Femur (tissue), 1 donor: Measurements from ENCODE around the gene ADORA1.

Source experiments
- DNase-seq: peaks from one replicate; pipeline ENCODE4 v3.0.0-alpha.2; 2017

The ADORA1 gene

GRCh38 chr1:203143641-203144040 is 16.1 kb downstream of the ADORA1 start:
- no peak for DNase-seq

GRCh38 chr1:203144661-203145060 is 17.1 kb downstream of the ADORA1 start:
- DNase-seq, result no peak

DNA sequence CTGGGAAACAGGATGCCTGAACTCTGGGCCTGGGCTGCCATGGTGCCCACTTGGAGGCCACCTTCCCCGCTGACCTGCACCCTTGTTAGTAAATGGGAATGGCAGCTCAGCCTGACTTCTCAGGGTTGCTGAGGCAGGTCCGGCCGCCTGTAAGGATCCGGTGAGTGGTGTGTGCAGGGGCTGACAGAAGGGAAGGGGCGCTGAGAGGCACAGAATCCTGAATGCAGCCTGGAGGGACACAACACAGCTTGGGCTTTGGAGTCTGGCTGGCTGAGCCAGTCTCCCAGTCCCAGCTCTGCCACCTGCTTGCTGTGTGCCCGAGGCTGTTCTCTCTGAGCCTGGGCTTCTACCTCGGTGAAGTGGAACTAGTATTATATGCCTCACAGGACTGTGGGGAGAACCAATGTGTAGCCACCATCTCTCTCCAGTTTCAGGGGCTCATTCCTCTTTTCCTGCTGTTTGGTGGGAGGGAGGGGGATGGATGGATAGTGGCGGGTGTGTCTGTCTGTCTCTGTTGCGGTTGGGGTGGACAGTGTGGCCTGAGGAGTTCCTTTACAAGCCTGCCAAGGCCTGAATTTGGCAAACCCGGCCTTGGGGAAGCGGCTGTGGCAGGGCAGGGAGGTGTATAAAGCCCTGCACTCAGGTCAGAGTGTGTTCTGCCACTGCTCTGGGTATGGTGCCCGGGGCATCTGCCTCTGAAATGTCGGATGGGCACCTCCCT is 18.0 kb downstream of the ADORA1 start:
- DNase-seq, result no peak

GRCh38 chr1:203146042-203146369 is 18.5 kb downstream of the ADORA1 start:
- no peak for DNase-seq

DNA sequence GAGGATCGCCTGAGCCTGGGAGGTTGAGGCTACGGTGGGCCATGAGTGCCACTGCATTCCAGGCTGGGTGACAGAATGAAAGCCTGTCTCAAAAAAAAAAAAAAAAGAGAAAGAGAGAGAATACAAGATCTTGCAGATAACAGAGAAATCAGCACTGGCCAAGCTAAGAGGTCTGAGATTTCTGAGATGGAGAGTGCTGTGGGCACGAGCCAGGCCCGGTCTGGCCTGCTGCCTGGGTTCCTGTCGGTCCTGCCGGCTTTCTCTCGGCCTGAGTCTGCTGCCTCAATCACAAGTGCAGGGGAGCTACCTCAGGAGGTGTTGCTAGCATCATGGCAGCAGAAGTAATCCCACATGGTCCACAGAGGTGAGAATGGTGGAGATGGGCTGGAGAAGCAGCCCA is 19.0 kb downstream of the ADORA1 start:
- DNase-seq, result no peak

GRCh38 chr1:203147376-203147775 is 19.9 kb downstream of the ADORA1 start:
- DNase-seq, result no peak

GRCh38 chr1:203148127-203148526 is 20.6 kb downstream of the ADORA1 start:
- no peak for DNase-seq

GRCh38 chr1:203148579-203148978 is 21.1 kb downstream of the ADORA1 start:
- no peak for DNase-seq

GRCh38 chr1:203149188-203149840 is 21.8 kb downstream of the ADORA1 start:
- no peak for DNase-seq

DNA sequence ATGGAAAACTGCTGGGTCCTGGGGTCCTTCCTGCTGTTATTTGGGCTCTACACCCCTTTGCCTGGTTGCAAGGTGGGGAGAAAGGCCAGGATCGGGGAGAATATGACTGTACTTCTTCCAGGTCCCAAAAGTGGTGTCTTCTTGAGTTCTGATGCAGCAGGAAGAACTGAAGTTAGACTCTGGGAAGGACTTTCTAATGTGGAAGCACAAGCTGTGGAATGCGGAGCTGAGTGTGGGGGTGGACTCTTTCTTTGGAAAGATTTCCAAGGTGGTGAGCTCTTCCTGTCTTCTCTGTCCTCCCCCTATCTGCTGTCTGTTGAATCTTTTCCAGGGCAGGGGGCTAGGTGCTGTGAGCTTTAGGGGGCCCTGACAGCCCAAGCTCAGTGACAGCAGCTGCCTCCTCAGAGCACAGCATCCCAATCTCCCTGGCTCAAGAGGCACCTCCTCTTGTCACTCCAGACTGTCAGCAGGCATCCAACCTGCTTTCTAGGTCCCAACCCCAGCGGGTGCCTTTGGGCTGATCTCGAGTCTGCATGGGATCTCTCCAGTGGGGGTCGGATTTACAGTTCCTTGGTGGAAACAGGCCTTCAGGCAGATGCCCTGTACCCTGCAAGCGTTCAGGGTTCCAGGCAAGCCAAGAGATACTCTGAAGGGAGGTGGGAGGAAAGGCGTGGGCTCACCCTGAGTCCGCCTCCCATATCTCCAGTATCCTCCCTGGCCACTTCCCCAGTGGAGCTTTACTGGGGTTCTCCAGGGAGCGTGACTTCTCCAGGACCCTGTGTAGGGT is 23.2 kb downstream of the ADORA1 start:
- DNase-seq, result no peak

DNA sequence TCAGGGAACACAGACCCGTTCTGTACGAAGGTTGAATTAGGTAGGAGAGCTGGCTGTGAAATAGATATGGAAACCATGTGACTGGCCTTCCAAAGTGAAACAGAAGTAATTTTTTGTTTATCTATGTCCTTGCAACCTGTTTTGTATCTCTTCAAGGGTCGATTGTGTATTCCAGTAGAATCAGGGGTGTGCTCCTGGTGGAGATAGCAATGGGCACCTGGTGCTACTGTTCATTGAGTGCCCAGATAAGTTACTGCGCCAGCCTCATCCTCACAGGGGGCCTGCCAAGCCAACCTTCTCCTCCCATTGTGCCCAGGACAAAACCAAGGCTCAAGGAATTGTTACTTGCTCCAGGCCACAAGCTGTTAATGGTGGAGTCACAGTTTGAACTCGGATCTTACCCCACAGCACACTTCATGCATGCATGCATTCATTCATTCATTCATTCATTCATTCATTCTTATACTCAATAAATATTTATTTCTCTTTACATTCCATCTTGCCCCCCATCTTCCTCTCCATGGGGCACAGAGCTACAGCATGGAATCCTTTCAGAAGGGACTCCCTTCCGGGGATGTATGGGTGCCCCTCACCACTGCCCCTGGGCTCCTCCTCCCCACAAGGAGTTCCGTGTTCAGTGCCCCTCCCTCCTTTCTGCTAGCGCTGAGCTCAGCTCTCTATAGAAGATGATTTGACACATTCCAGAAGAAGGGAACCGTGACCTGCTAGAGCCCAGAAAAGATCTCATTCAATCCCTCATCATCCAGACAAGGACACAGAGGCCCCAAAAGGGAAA is 24.0 kb downstream of the ADORA1 start:
- DNase-seq, result no peak

DNA sequence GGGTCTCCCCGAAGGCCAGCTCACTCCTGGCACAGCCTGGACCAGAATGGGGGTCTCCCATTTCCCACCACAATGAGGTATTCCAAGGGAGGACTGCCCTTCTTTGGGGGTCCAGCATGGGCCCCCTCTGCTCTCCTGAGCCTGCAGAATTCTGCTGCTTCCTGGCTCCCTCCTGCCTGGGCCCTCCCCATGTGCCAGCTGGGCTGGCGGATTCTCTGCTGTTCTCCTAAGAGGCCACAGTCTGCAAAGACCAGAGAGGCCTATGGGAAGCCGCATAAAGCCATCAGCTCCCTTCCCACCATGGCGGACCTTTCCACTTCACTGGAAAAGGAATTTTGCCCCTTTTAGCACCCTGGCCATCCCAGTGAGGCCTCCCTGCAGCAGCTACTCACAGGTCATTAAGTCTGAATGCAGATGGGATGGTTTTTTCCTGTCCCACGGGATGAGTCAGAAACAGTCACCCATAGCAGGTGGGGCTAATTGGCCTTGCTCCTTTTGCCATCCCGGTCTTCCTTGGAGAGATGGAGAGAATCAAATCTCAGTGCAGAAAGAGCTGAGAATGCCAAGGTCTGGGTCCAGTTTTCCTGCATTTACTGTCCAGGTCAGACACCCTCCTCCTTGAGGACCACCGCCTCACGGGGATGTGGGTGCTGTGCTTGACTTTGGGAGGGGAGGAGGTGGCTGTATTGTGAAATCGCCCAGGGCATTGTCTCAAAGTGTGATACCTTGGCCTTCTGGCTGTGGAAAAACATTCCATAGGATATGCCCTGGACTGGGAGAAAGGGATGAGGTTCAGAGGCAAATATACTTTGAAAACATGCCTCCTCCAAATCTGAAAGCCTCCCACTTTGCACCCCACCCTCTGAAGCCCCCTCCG is 24.9 kb downstream of the ADORA1 start:
- no peak for DNase-seq

DNA sequence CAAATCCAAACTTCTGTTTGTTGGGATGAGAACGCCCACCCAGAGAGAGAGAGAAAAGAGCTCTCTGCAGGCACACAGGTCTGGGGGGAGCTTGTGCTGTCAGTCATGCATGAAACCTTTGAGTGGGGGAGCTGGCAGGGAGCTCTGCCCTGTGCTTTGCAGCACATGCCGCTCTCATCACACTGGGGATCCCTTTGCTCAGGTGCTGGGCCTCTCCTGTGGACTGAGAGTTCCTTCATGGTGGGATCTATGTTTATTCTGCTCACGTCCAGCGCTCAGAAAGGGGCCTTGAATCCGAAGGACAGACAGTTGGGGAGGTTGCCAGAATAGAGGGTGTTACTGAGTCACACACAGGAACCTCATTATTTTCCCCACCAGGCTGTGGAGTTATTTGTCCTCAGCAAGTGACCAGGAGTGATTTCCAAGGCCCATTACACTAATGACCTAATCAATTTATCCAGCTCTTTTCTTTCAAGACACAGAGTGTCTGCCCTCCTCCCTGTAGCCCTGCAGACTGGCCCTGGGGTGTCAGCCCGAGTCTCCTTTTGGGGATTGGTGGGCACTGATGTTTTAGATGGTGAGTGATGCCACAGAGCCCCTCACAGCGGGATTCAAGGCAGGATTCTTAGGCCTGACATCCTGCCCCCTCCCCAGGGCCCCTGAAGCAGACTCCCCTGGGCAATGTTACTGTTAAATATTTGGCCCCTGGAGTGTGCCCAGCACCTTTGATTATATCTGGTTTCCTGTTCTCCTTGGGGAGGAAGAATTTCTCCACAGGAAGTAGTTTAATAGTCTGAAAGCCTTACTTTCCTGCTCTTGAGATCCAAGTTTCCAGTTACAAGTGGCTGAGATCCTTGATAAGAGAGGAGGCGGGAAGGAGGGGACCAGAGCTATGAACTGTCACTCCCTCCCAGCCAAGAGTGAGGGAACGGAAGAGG is 25.8 kb downstream of the ADORA1 start:
- DNase-seq, result no peak

- DNase-seq, result no peak
Observed at GRCh38 chr1:203153989-203154821, 26.7 kb downstream of the ADORA1 start.

DNA sequence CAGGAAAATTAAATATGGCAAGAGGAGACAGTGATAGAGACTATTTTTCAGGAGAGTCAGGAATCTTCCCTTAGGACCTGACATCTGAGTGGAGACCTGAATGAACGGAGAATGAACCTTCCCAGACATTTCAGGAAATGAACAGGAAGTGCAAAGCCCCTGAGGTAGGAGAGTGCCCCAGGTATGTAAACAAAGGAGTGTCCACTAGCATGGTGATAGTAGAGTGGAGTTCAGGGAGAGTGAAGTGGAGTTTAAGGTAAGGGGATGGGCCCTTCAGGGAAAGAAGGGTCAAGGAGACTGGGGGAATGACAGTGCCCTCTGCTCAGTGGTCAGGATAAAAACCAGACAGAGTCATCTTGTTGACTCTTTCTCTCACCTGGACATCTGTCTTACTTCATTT is 28.8 kb downstream of the ADORA1 start:
- DNase-seq, result no peak

- no peak for DNase-seq
Observed at GRCh38 chr1:203158423-203158822, 30.9 kb downstream of the ADORA1 start.

DNA sequence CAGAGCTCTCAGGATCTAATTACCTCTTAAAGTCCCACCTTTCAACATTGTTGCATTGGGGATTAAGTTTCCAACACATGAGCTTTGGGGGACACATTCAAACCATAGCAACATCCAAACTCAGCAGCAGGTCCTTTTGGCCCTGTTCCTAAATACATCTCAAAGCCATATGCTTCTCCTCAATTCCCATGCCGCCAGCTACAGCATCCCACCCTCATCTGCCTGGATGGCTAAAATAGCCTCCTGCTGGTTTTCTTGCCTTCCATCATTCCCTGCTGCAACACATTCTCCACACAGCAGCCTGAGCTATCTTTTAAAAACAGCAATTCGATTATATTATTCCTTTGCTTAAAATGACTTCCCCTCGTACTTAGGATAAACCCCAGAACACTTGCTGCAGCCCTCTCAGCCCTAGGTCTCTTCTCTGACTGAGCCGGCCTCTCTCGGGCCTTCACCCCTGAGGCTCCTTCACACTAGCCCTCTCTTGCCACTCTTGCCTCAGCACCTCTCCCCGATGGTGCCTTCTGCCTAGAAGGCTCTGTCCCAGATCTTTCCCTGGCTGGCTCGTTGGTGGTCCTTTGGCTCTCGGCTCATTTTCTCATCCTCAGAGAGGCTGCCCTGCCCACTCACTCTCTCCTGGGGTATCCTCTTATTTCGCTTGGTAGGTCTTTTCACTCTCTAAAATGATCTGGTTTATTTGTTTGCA is 31.6 kb downstream of the ADORA1 start:
- DNase-seq, result no peak

- DNase-seq, result no peak
Observed at GRCh38 chr1:203159844-203160243, 32.3 kb downstream of the ADORA1 start.

DNA sequence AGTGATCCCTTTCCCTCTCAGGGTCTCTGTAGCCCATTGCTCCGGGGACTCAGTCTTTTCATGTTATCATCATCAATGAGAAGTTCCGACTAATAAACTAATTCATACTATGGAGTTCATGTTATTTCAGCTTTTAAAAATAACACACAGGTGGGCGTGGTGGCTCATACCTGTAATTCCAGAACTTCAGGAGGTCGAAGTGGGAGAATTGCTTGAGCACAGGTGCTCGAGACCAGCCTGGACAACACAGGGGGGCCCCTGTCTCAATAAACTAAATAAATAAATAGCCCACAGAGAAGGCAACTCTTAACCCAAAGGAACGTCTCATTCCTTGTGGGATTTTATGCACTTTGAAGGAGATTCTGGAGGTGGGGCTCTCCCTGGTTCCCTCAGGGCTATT is 33.6 kb downstream of the ADORA1 start:
- no peak for DNase-seq
